Astrocyte of the spinal cord (primary cell): Measurements from ENCODE around the gene TMEM94.
A peak's percentile ranks its signal among the peaks of the same experiment; 100 is the strongest.

ENCODE experiments used
- DNase-seq: peaks from one replicate; pipeline ENCODE4 v3.0.0; 2011; ENCODE audit warnings: low read depth, low spot score
- H3K4me3 ChIP-seq: 2 replicates; pipeline ENCODE4 v1.5.1; 2011; ENCODE audit warnings: low read depth, mild to moderate bottlenecking, low read length, moderate library complexity
- in situ Hi-C: cut with HindIII; loops from 2 replicates; pipeline ENCODE4 v1.10.0; 2017; ENCODE audit warnings: low sequenced_read_pairs
- TF ChIP-seq, protein P1 (sequence below): IDR thresholded peaks from 2 replicates; pipeline ENCODE4 v1.5.1; 2012; ENCODE audit warnings: low read depth, mild to moderate bottlenecking, low read length, inconsistent platforms

The TMEM94 gene

DNA sequence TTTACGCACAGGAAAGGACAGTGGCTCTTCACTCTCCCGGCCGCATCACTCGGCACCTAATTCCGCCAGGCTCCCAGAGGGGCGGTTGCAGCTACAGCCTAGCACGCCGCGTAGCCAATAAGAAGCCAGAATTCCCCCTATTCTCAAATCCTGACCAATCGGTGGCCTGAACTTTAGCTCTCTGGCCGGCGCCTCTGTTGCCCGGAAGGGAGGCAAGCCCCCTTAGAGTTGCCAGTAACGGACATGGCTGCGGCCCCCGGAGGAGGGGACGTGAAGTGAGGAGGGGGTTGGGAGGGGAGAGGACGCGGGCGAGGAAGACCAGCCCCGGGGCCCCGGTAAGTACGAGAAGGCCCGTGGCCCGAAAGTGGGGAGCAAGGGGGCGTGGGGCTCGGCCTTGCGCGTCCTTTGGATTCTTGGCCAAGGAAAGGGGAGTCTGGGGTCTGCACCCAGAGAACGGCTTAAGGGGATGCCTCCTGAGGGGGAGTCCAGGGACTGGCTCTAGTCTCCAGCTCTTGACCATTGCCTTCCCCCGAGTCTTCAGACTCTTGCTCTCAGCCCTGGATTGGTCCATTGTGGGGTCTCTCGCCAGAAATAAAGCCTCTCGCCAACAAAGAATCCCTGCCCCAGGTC, at the start of gene TMEM94:
Gene TMEM94, plus strand, starts transcription at position 219 of the 630 bp plus-strand sequence. CDS start 15,271 bp downstream, outside the sequence.
- H3K4me3 ChIP-seq = peak within 1 kb of the TSS; percentile 74
- in situ Hi-C loops = no loop called here
- peak; percentile 98 for DNase-seq
- TF ChIP-seq, protein P1, sequence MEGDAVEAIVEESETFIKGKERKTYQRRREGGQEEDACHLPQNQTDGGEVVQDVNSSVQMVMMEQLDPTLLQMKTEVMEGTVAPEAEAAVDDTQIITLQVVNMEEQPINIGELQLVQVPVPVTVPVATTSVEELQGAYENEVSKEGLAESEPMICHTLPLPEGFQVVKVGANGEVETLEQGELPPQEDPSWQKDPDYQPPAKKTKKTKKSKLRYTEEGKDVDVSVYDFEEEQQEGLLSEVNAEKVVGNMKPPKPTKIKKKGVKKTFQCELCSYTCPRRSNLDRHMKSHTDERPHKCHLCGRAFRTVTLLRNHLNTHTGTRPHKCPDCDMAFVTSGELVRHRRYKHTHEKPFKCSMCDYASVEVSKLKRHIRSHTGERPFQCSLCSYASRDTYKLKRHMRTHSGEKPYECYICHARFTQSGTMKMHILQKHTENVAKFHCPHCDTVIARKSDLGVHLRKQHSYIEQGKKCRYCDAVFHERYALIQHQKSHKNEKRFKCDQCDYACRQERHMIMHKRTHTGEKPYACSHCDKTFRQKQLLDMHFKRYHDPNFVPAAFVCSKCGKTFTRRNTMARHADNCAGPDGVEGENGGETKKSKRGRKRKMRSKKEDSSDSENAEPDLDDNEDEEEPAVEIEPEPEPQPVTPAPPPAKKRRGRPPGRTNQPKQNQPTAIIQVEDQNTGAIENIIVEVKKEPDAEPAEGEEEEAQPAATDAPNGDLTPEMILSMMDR = no peak

DNA sequence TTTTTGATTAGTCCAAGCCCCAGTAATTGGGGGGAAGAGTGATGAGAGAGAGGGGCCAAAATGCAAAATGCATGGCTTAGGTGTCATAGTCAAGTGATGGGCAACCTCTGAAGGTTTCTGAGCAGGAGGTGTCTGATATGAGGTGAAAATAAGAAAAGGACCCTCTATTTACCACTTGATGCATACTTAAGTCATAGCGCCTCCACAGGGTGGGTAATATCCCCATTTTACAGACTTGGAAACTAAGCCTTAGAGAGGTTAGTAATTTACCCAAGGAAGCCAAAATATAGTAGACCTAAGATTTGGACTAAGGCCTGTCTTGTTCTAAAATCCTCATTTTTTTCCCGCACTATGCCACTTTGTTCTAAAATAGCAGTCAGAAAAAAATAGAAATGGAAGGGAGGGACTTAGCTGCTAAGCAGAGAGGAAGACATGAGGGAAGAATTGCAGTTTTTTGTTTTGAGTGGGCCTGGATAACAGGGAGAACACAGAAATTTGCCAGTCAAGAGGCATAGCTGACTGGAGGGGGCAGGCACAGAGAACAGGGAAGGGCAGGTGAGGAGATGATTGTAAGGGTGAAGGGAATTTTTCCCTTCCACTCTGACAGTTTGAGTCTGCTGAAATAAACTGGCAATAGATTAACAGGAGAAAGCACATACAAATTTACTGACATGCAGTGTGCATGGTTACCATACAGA, 48.6 kb upstream of the TMEM94 start:
- in situ Hi-C loops = no loop called here
- no peak overlapping the region for H3K4me3 ChIP-seq
- DNase-seq = no peak
- TF ChIP-seq, protein P1 = no peak

DNA sequence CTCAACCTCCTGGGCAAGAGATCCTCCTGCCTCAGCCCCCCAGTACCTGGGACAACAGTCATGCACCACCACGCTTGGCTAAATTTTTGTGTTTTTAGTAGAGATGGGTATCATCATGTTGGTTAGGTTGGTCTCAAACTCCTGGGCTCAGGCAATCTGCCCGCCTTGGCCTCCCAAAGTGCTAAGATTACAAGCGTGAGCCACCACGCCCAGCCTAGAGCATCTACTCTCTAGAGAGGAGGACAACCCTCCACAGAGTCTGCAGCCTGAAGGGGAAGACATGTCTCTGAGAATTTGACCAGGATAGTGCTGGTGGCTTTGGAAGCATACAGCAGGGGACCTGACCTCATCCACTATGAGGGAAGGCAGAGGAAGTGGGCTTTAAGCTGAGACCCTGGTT, 46.3 kb upstream of the TMEM94 start:
- TF ChIP-seq, protein P1 = no peak
- in situ Hi-C loops = no loop called here
- DNase-seq = no peak
- no peak overlapping the region for H3K4me3 ChIP-seq

DNA sequence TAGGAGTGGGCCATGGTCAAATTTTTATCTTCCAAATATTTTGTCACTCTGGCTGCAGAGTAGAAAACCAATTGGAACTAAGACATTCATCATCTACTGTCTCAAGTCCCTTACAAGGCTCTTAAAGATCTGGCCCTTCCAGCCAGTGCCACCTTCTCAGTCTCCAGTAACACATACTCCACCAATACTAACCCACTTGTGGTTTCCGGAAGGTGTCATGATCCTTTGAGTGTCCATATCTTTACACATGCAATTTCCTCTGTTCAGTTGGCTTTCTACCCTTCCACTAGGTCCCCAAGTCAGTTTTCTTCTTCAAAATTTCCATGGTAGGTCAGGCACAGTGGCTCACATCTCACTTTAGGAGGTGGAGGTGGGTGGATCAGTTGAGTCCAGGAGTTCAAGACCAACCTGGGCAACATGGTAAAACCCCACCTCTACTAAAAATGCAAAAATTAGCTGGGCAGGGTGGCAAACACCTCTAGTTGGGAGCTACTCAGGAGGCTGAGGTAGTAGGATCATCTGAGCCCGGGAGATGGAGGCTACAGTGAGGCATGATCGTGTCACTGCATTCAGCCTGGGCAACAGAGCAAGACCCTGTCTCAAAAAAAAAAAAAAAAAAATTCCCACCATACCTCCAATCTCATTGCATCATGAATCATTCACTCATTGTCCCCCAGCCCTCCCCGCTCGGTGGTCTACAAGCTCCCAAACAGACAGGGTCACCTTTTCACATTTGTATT, 44.9 kb upstream of the TMEM94 start:
- DNase-seq = no peak
- TF ChIP-seq, protein P1 = no peak
- H3K4me3 ChIP-seq = no peak overlapping the region
- in situ Hi-C loops = no loop called here

DNA sequence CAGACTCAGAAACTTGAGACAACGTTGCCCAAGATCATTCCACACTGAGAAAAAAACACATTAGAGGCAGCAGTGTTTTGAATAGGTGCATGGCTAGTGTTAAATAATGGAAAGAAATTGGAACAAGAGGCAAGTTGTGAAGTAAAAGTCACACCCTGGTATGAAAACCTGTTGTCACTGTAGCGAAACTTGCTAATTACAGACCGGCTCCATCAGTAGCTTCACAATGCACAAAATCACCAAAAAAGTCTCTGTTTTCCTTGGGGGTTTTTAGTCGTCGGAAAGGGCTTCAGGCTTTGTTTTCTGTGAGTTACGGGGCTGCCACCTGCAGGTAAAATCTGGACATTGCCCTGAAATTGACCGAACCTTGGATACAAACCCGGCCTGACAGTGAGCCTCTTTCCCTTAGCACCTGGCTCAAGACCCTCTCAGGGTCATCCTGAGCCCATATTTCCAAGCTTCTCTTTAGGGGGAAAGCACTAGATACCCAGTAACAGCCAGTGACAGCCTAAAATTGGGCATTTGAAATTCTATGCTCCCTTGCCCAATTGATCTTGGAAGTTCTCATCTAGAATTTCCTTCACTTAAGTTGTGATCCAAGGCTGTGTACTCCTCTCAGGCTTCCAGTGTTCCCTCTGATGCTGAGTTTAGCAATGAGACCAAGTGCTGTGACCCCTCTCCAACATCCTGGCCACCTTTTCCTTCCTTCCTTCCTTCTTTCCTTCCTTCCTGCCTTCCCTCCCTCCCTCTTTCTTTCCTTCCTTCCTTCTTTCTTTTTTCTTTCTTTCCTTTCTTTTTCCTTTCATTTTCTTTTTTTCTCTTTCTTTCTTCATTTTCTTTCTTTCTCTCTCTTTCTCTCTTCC, 43.7 kb upstream of the TMEM94 start:
- TF ChIP-seq, protein P1 = peak; percentile 84
- peak; percentile 69 for DNase-seq
- in situ Hi-C loops = no loop called here
- no peak overlapping the region for H3K4me3 ChIP-seq

DNA sequence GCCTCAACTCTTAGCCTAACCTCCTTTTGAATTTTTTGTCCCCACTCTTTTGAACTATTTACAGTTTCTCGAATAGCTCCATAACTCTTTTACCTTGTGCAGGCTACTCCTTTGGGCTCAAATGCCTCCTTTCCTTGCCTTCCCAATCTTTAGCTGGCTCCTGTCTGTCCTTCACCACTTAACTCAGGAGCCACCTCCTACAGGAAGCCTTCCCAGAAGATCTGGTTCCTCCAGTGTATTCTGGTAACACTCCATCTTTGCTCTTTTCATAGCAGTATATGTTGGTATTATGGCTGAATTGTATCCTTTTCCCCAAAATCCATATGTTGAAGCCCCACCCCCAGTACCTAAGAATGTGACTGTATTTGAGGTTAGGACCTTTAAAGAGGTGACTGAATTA, 41.9 kb upstream of the TMEM94 start:
- no peak overlapping the region for H3K4me3 ChIP-seq
- DNase-seq = no peak
- in situ Hi-C loops = no loop called here
- TF ChIP-seq, protein P1 = no peak
